IMR-90 (cell line): Measurements from ENCODE around the gene ARHGAP21. TPM values are rescaled to one million over a fixed set of nuclear protein-coding genes. Genes with fewer than 3 reads are reported as not detected.

Source experiments
- ATAC-seq: fragments of 200-7000 bp; cut with Tn5 transposase; 2 replicates; pipeline ENCODE4 v1.9.1; 2020; ENCODE audit warnings: low read depth, mild to moderate bottlenecking, moderate library complexity
- BruUV-seq: library from RNA; stranded (reverse); fragments of 400-500 nt; replicated peaks from 2 replicates; lab custom pipeline; 2021; lab: Mats Ljungman, UMichigan
- CTCF ChIA-PET: fragments of 300-600 bp; formaldehyde crosslinking; extraction: SDS; loops from one replicate; lab custom pipeline; 2021; ENCODE audit warnings: antibody characterized with exemption; lab: Yijun Ruan, JAX
- POLR2A ChIA-PET: fragments of 300-600 bp; sonication (Branson Sonifier 250); formaldehyde crosslinking; loops from one replicate; lab custom pipeline; 2022; ENCODE audit warnings: antibody characterized with exemption; ENCODE audit not compliant: unreplicated experiment; lab: Charles Lee
- DNase-seq: peaks from one replicate; pipeline ENCODE4 v3.0.0; 2013
- H2AFZ ChIP-seq: replicated peaks from 2 replicates; pipeline ENCODE3; 2013; ENCODE audit warnings: low read length, mild to moderate bottlenecking; ENCODE audit not compliant: poor library complexity
- H2AK5ac ChIP-seq: 2 replicates; pipeline ENCODE4 v1.6.1; 2013; ENCODE audit warnings: low read depth, low read length, inconsistent platforms
- H2AK9ac ChIP-seq: replicated peaks from 2 replicates; pipeline ENCODE3; 2013; ENCODE audit warnings: mild to moderate bottlenecking, low read depth, low read length, moderate library complexity; ENCODE audit not compliant: poor library complexity
- H2BK120ac ChIP-seq: 2 replicates; pipeline ENCODE4 v1.6.1; 2013; ENCODE audit warnings: low read depth, low read length, inconsistent platforms
- H2BK15ac ChIP-seq: 3 replicates; pipeline ENCODE4 v1.6.1; 2013; ENCODE audit warnings: low read depth, low read length, inconsistent platforms
- H2BK20ac ChIP-seq: 2 replicates; pipeline ENCODE4 v1.6.1; 2013; ENCODE audit warnings: low read depth, mild to moderate bottlenecking, inconsistent platforms, low read length, moderate library complexity
- H2BK5ac ChIP-seq: 2 replicates; pipeline ENCODE4 v1.6.1; 2013; ENCODE audit warnings: mild to moderate bottlenecking, low read depth, low read length, inconsistent platforms; ENCODE audit not compliant: poor library complexity, severe bottlenecking
- H3K14ac ChIP-seq: replicated peaks from 2 replicates; pipeline ENCODE4 v1.6.1; 2013; ENCODE audit warnings: low read depth, low read length, inconsistent platforms
- H3K18ac ChIP-seq: 2 replicates; pipeline ENCODE4 v1.6.1; 2013; ENCODE audit warnings: low read depth, low read length, control low read depth
- H3K23ac ChIP-seq: 2 replicates; pipeline ENCODE4 v1.6.1; 2013; ENCODE audit warnings: low read depth, low read length, inconsistent platforms
- H3K27ac ChIP-seq: 2 replicates; pipeline ENCODE4 v1.5.1; 2013; ENCODE audit warnings: mild to moderate bottlenecking, control low read depth, low read length; ENCODE audit not compliant: insufficient read depth
- H3K27me3 ChIP-seq: 2 replicates; pipeline ENCODE4 v1.6.1; 2013; ENCODE audit warnings: low read length; ENCODE audit not compliant: control insufficient read depth, insufficient read depth
- H3K36me3 ChIP-seq: 2 replicates; pipeline ENCODE4 v1.6.1; 2013; ENCODE audit warnings: low read length, mixed read lengths; ENCODE audit not compliant: control insufficient read depth, insufficient read depth
- H3K4ac ChIP-seq: 2 replicates; pipeline ENCODE4 v1.6.1; 2013; ENCODE audit warnings: low read depth, low read length, inconsistent platforms
- H3K4me1 ChIP-seq: 2 replicates; pipeline ENCODE4 v1.6.1; 2013; ENCODE audit warnings: low read length, mixed read lengths; ENCODE audit not compliant: control insufficient read depth, insufficient read depth
- H3K4me2 ChIP-seq: 2 replicates; pipeline ENCODE4 v1.6.1; 2013; ENCODE audit warnings: low read depth, mild to moderate bottlenecking, control low read depth, low read length, moderate library complexity
- H3K4me3 ChIP-seq: 2 replicates; pipeline ENCODE4 v1.5.1; 2013; ENCODE audit warnings: low read depth, mild to moderate bottlenecking, control low read depth, low read length, moderate library complexity; ENCODE audit not compliant: insufficient read depth
- H3K56ac ChIP-seq: 2 replicates; pipeline ENCODE4 v1.6.1; 2013; ENCODE audit warnings: low read length, inconsistent platforms; ENCODE audit not compliant: insufficient read depth; ENCODE audit errors: extremely low read depth
- H3K79me1 ChIP-seq, 2 experiments: 2 replicates each; pipeline ENCODE4 v1.6.1; 2013; ENCODE audit warnings: low read length in 2 of 2, inconsistent platforms in 1 of 2, low read depth in 1 of 2
- H3K9ac ChIP-seq: 2 replicates; pipeline ENCODE4 v1.6.1; 2013; ENCODE audit warnings: low read depth, low read length, control low read depth
- H3K9me1 ChIP-seq: 2 replicates; pipeline ENCODE4 v1.6.1; 2013; ENCODE audit warnings: low read length, inconsistent platforms; ENCODE audit not compliant: insufficient read depth
- H3K9me3 ChIP-seq: 2 replicates; pipeline ENCODE4 v1.6.1; 2013; ENCODE audit warnings: low read length; ENCODE audit not compliant: control insufficient read depth, insufficient read depth
- H4K20me1 ChIP-seq: 2 replicates; pipeline ENCODE4 v1.6.1; 2013; ENCODE audit warnings: low read length, inconsistent platforms; ENCODE audit not compliant: insufficient read depth
- H4K5ac ChIP-seq: 2 replicates; pipeline ENCODE4 v1.6.1; 2013; ENCODE audit warnings: mild to moderate bottlenecking, low read depth, low read length, control low read depth
- H4K8ac ChIP-seq, 2 experiments: 2 replicates each; pipeline ENCODE4 v1.6.1; 2013; ENCODE audit warnings: low read depth in 2 of 2, low read length in 2 of 2, control low read depth in 1 of 2, inconsistent platforms in 1 of 2
- H4K91ac ChIP-seq: 2 replicates; pipeline ENCODE4 v1.6.1; 2013; ENCODE audit warnings: low read depth, low read length, inconsistent platforms; ENCODE audit not compliant: insufficient read depth
- BHLHE40 ChIP-seq: fragments of 150-350 bp; IDR thresholded peaks from 2 replicates; pipeline ENCODE4 v1.6.1; 2016; ENCODE audit warnings: mild to moderate bottlenecking, low read depth, low read length
- CEBPB ChIP-seq: IDR thresholded peaks from 2 replicates; pipeline ENCODE4 v1.6.1; 2012; ENCODE audit warnings: low read depth, low read length, improper control_type of control experiment
- CHD1 ChIP-seq: IDR thresholded peaks from 2 replicates; pipeline ENCODE4 v1.6.1; 2012; ENCODE audit warnings: low read depth, low read length, improper control_type of control experiment
- CTCF ChIP-seq: conservative IDR thresholded peaks from 2 replicates; pipeline ENCODE4 v1.5.1; 2012; ENCODE audit warnings: mild to moderate bottlenecking, low read depth, low read length, improper control_type of control experiment
- ELK1 ChIP-seq: fragments of 150-350 bp; IDR thresholded peaks from 2 replicates; pipeline ENCODE4 v1.6.1; 2016; ENCODE audit warnings: low read depth, mild to moderate bottlenecking, low read length, moderate library complexity, borderline replicate concordance
- FOS ChIP-seq: fragments of 150-350 bp; IDR thresholded peaks from 2 replicates; pipeline ENCODE4 v1.6.1; 2016; ENCODE audit warnings: low read depth, low read length
- MAFK ChIP-seq: IDR thresholded peaks from 2 replicates; pipeline ENCODE4 v1.6.1; 2012; ENCODE audit warnings: low read depth, low read length, improper control_type of control experiment
- MAZ ChIP-seq: IDR thresholded peaks from 2 replicates; pipeline ENCODE4 v1.6.1; 2012; ENCODE audit warnings: low read depth, mild to moderate bottlenecking, low read length, improper control_type of control experiment, moderate library complexity, borderline replicate concordance
- MXI1 ChIP-seq: IDR thresholded peaks from 2 replicates; pipeline ENCODE4 v1.6.1; 2012; ENCODE audit warnings: low read depth, mild to moderate bottlenecking, low read length, moderate library complexity, borderline replicate concordance
- NFE2L2 ChIP-seq: fragments of 150-350 bp; IDR thresholded peaks from 2 replicates; pipeline ENCODE4 v1.6.1; 2016; ENCODE audit warnings: low read depth, mild to moderate bottlenecking, low read length
- POLR2A ChIP-seq: IDR thresholded peaks from 2 replicates; pipeline ENCODE4 v1.6.1; 2012; ENCODE audit warnings: mild to moderate bottlenecking, low read depth, low read length
- RAD21 ChIP-seq: IDR thresholded peaks from 2 replicates; pipeline ENCODE4 v1.6.1; 2012; ENCODE audit warnings: low read length, improper control_type of control experiment
- RCOR1 ChIP-seq: IDR thresholded peaks from 2 replicates; pipeline ENCODE4 v1.6.1; 2012; ENCODE audit warnings: mild to moderate bottlenecking, low read length, improper control_type of control experiment; ENCODE audit not compliant: insufficient replicate concordance
- RFX5 ChIP-seq: IDR thresholded peaks from 2 replicates; pipeline ENCODE4 v1.8.0; 2012; ENCODE audit warnings: low read depth, mild to moderate bottlenecking, low read length, moderate library complexity
- dilution Hi-C: fragments of 300-500 bp; cut with HindIII; formaldehyde crosslinking; loops from one replicate; pipeline ENCODE4 v1.14.3; 2018; ENCODE audit warnings: low sequenced_read_pairs; ENCODE audit not compliant: unreplicated experiment
- in situ Hi-C: fragments of 300-500 bp; cut with MboI; formaldehyde crosslinking; loops from 3 replicates; pipeline ENCODE4 v1.14.3; 2019; ENCODE audit warnings: low sequenced_read_pairs, inconsistent platforms, mixed read lengths
- intact Hi-C: fragments of 100-400 bp; cut with micrococcal nuclease; formaldehyde crosslinking; loops from 2 replicates; pipeline ENCODE4 v1.10.0; 2022
- polyA plus RNA-seq, 3 experiments: library from polyadenylated mRNA; depleted of rRNA; stranded (reverse); fragments of >200 nt; gene quantifications; 2 replicates each; pipeline ENCODE4 v1.2.3, GENCODE V29; 2012; ENCODE audit warnings: low replicate concordance in 1 of 3
- total RNA-seq: library from RNA; depleted of rRNA; stranded (reverse); fragments of >200 nt; gene quantifications from 2 replicates; pipeline ENCODE4 v1.2.3, GENCODE V29; 2012

The ARHGAP21 gene
- total and polyA plus RNA-seq, 2 of the 4 experiments (the other 2 are of a cell fraction) = 43.3 to 94.3 TPM

GRCh38 chr10:24683554-24683953 is 40.1 kb downstream of the ARHGAP21 start:
- POLR2A ChIA-PET = no interaction called here
- Histone ChIP-seq H3K36me3 (peaks cover 3% of the 10 kb centered on the region), H2BK15ac (no peak overlapping the region), H4K20me1 (peaks cover 36% of the 10 kb centered on the region), H4K91ac (no peak overlapping the region), H3K9me3 (no peaks in the 10 kb centered on the region), H3K4me3 (no peak overlapping the region), H2AK9ac (no peak overlapping the region), H3K4me1 (peaks cover 7% of the 10 kb centered on the region), H3K14ac (no peak overlapping the region), H3K9ac (no peak overlapping the region), H2BK20ac (no peak overlapping the region), H2BK120ac (no peak overlapping the region), H3K27ac (no peak overlapping the region), H2BK5ac (no peak overlapping the region), H3K79me1 (peaks cover 25 to 53% of the 10 kb centered on the region in 2 experiments), H2AFZ (no peak overlapping the region), H3K23ac (no peak overlapping the region), H4K8ac (no peak overlapping the region), H3K27me3 (no peaks in the 10 kb centered on the region), H3K56ac (no peak overlapping the region), H3K18ac (no peak overlapping the region), H2AK5ac (no peak overlapping the region), H3K4ac (no peak overlapping the region), H3K9me1 (peaks cover 4% of the 10 kb centered on the region), H3K4me2 (no peak overlapping the region), H4K5ac (no peak overlapping the region)
- DNase-seq = no peak
- BruUV-seq = no TSS peak
- TF ChIP-seq MXI1 (no peak), POLR2A (no peak), MAZ (no peak), RFX5 (no peak), MAFK (no peak), BHLHE40 (no peak), CEBPB (no peak), CTCF (no peak), RAD21 (no peak), FOS (no peak), ELK1 (no peak), NFE2L2 (no peak), RCOR1 (no peak), CHD1 (no peak)
- ATAC-seq = no peak
- dilution Hi-C loops (no loop called here), intact Hi-C loops (no loop called here), in situ Hi-C loops (no loop called here)
- CTCF ChIA-PET = no interaction called here
